HG03565 (cell line): ENCODE measurements around the gene COBL.

Experiments
- ATAC-seq: cut with Tn5 transposase; IDR thresholded peaks from one replicate; pipeline ENCODE4 v1.9.1; 2021; ENCODE audit warnings: mild to moderate bottlenecking, moderate library complexity; ENCODE audit not compliant: unreplicated experiment

The COBL gene

GRCh38 chr7:50977421-50977820 is 339.2 kb downstream of the COBL start:
- ATAC-seq, result no peak

DNA sequence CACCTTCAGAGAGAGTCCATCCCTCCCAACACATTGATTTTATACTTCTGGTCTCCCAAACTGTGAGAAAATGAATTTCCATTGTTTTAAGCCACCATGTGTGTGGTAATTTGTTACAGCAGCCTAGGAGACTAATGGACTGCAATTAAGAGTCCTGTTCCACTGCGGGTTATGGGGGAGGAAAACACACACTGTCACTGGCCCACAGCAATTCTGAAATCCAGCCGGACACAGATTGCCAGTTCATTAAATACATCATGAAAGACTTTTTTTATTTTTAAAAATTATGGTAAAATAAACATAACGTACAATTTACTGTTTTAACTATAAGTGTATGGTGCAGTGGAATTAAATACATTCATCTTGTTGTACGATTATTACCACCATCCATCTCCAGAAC is 340.5 kb downstream of the COBL start:
- ATAC-seq, result no peak

GRCh38 chr7:50974240-50974639 is 342.4 kb downstream of the COBL start:
- ATAC-seq, result no peak

DNA sequence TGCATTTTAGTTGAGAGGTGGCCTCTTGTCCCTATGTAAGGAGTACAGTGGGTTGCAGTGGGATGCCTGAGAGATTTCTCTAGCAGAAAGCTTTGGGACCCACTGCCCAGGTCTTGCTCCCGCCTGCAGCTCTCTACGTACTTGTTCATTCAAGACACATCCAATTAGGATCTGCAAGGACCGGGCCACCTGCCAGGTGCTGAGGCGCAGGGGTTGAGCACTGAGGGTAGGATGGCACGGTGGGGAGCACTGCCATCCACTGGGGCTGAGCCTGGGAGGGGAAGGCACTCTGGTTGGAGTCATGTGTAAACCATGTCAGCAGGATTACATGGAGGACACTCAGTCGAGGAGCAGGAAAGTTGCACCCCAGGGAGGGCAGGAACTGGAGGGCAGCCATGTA is 342.8 kb downstream of the COBL start:
- ATAC-seq, result no peak

DNA sequence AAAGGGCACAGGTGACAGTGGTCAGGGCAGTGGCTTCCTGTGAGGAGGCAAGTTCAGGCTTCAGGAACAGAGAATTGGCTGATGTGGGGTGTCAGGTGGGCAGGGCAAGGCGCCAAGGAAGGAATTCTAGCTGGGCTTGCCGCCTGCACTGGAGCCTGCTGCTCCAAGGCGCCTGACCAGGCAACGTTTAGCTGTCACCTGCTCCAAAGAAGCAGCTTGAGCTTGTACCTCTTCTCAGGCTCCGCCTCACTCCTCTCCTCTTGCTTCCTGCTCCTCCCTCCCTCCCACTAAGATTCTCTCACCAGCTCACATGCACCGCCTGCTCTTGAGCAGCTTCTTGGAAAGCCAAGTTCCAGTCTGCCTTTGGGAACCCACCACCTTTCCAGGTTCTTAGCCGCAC is 346.5 kb downstream of the COBL start:
- ATAC-seq, result no peak
